ENCODE data around the gene GHRL. TPM values are rescaled to one million over a fixed set of nuclear protein-coding genes. Genes with fewer than 3 reads are reported as not detected.

The GHRL gene
- total RNA-seq, 1 donor from 2014 or later: 0.59 TPM

DNA sequence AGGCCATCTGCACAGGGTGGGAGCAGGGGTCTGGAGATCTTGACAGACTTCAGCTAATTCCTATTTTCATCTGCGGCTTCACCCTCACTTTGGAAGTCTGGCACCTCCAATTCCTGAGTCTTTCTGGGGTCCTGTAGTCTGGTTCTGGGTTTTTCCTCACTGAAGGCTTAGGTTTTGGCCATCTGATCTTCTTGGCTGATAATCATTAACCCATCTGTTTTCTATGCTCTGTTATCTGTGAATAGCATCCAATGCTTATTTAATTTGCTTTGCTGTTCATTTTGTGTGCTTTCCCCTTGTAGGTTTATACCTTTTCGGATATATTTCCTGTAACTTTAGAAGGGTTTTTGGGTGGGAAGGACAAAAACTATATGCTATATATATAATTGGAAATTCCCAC lies 26.9 kb downstream of the GHRL start:
- Mint-ChIP-seq H3K4me1 (ENCODE audit: unreplicated experiment) (peaks cover 12% of the 10 kb centered on the region), H3K36me3 (ENCODE audit: unreplicated experiment) (peaks cover 41% of the 10 kb centered on the region), H3K27me3 (ENCODE audit: unreplicated experiment) (no peaks in the 10 kb centered on the region), H3K4me3 (ENCODE audit: unreplicated experiment) (no peak overlapping the region), H3K27ac (ENCODE audit: unreplicated experiment) (no peak overlapping the region), H3K9me3 (ENCODE audit: unreplicated experiment) (no peaks in the 10 kb centered on the region)
- DNase-seq (ENCODE audit: extremely low spot score, unreplicated experiment): no peak
- TF ChIP-seq, protein P1, sequence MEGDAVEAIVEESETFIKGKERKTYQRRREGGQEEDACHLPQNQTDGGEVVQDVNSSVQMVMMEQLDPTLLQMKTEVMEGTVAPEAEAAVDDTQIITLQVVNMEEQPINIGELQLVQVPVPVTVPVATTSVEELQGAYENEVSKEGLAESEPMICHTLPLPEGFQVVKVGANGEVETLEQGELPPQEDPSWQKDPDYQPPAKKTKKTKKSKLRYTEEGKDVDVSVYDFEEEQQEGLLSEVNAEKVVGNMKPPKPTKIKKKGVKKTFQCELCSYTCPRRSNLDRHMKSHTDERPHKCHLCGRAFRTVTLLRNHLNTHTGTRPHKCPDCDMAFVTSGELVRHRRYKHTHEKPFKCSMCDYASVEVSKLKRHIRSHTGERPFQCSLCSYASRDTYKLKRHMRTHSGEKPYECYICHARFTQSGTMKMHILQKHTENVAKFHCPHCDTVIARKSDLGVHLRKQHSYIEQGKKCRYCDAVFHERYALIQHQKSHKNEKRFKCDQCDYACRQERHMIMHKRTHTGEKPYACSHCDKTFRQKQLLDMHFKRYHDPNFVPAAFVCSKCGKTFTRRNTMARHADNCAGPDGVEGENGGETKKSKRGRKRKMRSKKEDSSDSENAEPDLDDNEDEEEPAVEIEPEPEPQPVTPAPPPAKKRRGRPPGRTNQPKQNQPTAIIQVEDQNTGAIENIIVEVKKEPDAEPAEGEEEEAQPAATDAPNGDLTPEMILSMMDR (IDR thresholded peaks at IDR 0.05): no peak

DNA sequence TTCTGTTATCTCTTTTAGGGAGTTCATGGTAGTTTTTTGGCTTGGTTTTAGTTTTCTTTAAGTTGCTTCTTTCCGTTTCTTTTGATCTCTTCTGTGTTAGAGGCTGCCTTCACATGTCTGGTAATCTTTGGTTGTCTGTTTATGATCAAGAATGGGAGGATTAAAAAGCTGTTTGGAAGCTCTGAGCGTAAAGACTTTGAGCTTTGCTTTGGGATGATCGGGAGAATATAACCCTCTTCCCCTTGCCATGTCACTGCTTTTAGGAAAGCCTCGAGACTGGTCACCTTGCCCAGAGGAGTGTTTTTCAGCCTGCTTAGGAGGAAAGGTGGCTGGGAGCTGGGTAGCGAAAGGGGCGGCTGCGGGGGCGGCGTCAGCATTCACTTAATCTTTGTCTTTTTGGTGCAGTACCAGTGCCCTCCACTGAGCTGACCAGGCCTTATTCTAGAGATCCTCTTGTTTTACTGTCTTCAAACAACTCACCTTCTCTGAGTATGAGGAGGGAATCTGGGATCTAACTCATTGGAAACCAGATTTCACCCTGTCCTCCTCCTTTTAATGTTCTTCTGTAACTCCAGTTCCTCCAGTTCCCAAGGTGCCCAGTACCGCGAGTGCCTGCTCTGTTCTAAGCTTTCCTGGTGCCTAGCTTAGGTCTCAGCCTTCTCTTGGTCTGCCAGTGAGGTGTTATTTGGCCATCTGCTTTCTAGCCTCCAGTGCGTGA lies 28.9 kb downstream of the GHRL start:
- H3K4me3 Mint-ChIP-seq (ENCODE audit: unreplicated experiment): no peak overlapping the region
- TF ChIP-seq, protein P1 (IDR thresholded peaks at IDR 0.05): peak; percentile 39
- no peaks in the 10 kb centered on the region for H3K27me3 Mint-ChIP-seq (ENCODE audit: unreplicated experiment)
- H3K36me3 Mint-ChIP-seq (ENCODE audit: unreplicated experiment): peaks cover 49% of the 10 kb centered on the region
- peak overlapping the region; percentile 61 for H3K27ac Mint-ChIP-seq (ENCODE audit: unreplicated experiment)
- no peaks in the 10 kb centered on the region for H3K9me3 Mint-ChIP-seq (ENCODE audit: unreplicated experiment)
- H3K4me1 Mint-ChIP-seq (ENCODE audit: unreplicated experiment): peaks cover 12% of the 10 kb centered on the region
- no peak for DNase-seq (ENCODE audit: extremely low spot score, unreplicated experiment)

DNA sequence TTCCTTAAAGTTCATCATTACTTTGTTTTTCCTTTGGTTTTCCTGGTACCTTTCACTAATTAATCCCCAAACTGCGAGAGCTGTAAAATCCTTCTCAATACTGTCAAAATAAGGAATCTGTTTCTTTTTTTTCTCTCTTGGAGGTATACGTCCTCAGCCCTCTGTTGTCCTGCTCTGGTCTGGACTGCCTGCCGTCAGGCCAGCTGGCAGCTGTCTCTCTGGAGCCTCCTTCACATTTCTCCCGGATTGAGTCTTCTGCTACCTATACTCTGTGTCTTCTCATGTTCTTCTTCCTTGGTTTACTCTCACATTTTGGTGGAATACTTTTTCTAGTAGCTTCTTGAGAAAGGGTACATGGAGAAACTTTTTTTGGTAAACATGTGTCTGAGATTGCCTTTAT lies 30.7 kb downstream of the GHRL start:
- peaks cover 44% of the 10 kb centered on the region for H3K36me3 Mint-ChIP-seq (ENCODE audit: unreplicated experiment)
- no peak overlapping the region for H3K4me3 Mint-ChIP-seq (ENCODE audit: unreplicated experiment)
- no peak overlapping the region for H3K27ac Mint-ChIP-seq (ENCODE audit: unreplicated experiment)
- TF ChIP-seq, protein P1 (IDR thresholded peaks at IDR 0.05): no peak
- H3K27me3 Mint-ChIP-seq (ENCODE audit: unreplicated experiment): no peaks in the 10 kb centered on the region
- DNase-seq (ENCODE audit: extremely low spot score, unreplicated experiment): no peak
- H3K4me1 Mint-ChIP-seq (ENCODE audit: unreplicated experiment): peaks cover 12% of the 10 kb centered on the region
- H3K9me3 Mint-ChIP-seq (ENCODE audit: unreplicated experiment): no peaks in the 10 kb centered on the region

DNA sequence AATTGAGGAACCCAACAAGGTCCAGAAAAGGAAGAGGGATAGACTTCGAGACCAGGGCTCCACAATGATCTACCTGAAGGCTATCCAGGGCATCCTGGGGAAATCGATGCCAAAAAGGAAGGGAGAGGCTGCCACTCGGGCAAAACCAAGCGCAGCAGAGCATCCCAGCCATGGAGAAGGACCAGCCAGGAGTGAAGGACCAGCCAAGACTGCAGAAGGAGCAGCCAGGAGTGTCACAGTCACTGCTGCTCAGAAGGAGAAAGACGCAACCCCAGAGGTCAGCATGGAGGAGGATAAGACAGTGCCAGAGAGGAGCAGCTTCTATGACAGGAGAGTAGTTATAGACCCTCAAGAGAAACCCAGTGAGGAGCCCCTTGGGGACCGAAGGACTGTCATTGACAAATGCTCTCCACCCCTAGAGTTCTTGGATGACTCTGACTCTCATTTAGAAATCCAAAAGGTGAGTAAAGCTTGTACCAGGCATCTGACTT lies 32.5 kb downstream of the GHRL start:
- Mint-ChIP-seq H3K27me3 (ENCODE audit: unreplicated experiment) (no peaks in the 10 kb centered on the region), H3K4me3 (ENCODE audit: unreplicated experiment) (no peak overlapping the region), H3K4me1 (ENCODE audit: unreplicated experiment) (peaks cover 14% of the 10 kb centered on the region), H3K36me3 (ENCODE audit: unreplicated experiment) (peaks cover 47% of the 10 kb centered on the region), H3K27ac (ENCODE audit: unreplicated experiment) (no peak overlapping the region), H3K9me3 (ENCODE audit: unreplicated experiment) (no peaks in the 10 kb centered on the region)
- no peak for DNase-seq (ENCODE audit: extremely low spot score, unreplicated experiment)
- TF ChIP-seq, protein P1 (IDR thresholded peaks at IDR 0.05): no peak

DNA sequence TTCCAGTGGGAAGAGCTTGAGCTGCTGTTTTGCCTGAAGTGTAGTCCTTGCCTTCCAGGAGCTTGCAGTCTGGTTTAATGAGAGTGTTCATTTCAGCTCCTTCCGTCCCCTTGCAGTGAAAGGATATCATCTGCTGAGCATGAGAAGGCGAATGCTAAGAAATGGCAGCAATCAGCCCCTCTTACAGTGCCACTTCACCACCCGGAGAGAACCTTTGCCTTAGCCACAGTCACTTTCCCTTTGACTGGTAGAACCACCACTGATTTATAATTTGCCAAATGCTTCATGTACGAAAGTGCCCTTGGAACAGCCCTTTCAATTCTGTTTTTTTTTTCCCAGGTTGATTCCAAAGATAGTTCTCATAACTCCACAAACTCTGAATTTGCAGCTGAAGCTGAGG lies 32.9 kb downstream of the GHRL start:
- no peak overlapping the region for H3K27ac Mint-ChIP-seq (ENCODE audit: unreplicated experiment)
- H3K36me3 Mint-ChIP-seq (ENCODE audit: unreplicated experiment): peaks cover 47% of the 10 kb centered on the region
- H3K9me3 Mint-ChIP-seq (ENCODE audit: unreplicated experiment): no peaks in the 10 kb centered on the region
- peaks cover 14% of the 10 kb centered on the region for H3K4me1 Mint-ChIP-seq (ENCODE audit: unreplicated experiment)
- TF ChIP-seq, protein P1 (IDR thresholded peaks at IDR 0.05): no peak
- no peaks in the 10 kb centered on the region for H3K27me3 Mint-ChIP-seq (ENCODE audit: unreplicated experiment)
- no peak overlapping the region for H3K4me3 Mint-ChIP-seq (ENCODE audit: unreplicated experiment)
- DNase-seq (ENCODE audit: extremely low spot score, unreplicated experiment): no peak
